Esophagus muscularis mucosa (tissue), 4 donors: ENCODE data around the gene BORCS8.

ENCODE experiments used
- CTCF ChIP-seq, 3 experiments: fragments of 200-600 bp in 2 of 3; fragments of 450-650 bp in 1 of 3; sonication (generic) in 2 of 3; IDR thresholded peaks; one replicate each; pipeline ENCODE4 v1.5.1; 2017 to 2019; ENCODE audit warnings: antibody characterized with exemption in 3 of 3, mild to moderate bottlenecking in 2 of 3, moderate library complexity in 1 of 3
- EP300 ChIP-seq: sonication (generic); formaldehyde crosslinking; IDR thresholded peaks from one replicate; pipeline ENCODE4 v1.6.1; 2017; ENCODE audit warnings: antibody characterized with exemption
- POLR2A ChIP-seq: fragments of 450-650 bp; IDR thresholded peaks from one replicate; pipeline ENCODE4 v1.6.1; 2017; ENCODE audit warnings: antibody characterized with exemption, moderate library complexity, mild to moderate bottlenecking, low read depth
- POLR2AphosphoS5 ChIP-seq, 2 donors: sonication (generic); formaldehyde crosslinking; IDR thresholded peaks; one replicate each; pipeline ENCODE4 v1.6.1; 2017; ENCODE audit warnings: antibody characterized with exemption in 2 of 2

GRCh38 chr19:19145684-19146608 lies 46.0 kb downstream of the BORCS8 start:
- TF ChIP-seq EP300 (no peak), CTCF (IDR thresholded peaks at IDR 0.05) (peak in 2 of 3 experiments; percentile 88 to 91), POLR2A (no peak), POLR2AphosphoS5 (IDR thresholded peaks at IDR 0.05) (no peak)
